Mesenchymal stem cell (in vitro differentiated cells and primary cell): ENCODE results near the gene CTDNEP1.

Source experiments
- DNase-seq: peaks from one replicate; pipeline ENCODE4 v3.0.0-alpha.2; 2013
- H2AFZ ChIP-seq: one replicate; pipeline ENCODE4 v1.6.1; 2013; ENCODE audit warnings: low read depth, mild to moderate bottlenecking, control low read depth, inconsistent platforms, low read length, moderate library complexity
- H2AK5ac ChIP-seq: 2 replicates; pipeline ENCODE4 v1.6.1; 2013; ENCODE audit warnings: low read length, moderate library complexity, mild to moderate bottlenecking, inconsistent platforms; ENCODE audit not compliant: severe bottlenecking
- H2BK120ac ChIP-seq: one replicate; pipeline ENCODE4 v1.6.1; 2013; ENCODE audit warnings: low read depth, mild to moderate bottlenecking, inconsistent platforms, low read length, moderate library complexity
- H2BK12ac ChIP-seq, 2 experiments: one replicate each; pipeline ENCODE4 v1.6.1; 2013; ENCODE audit warnings: inconsistent platforms in 2 of 2, low read length in 2 of 2, mild to moderate bottlenecking in 2 of 2, moderate library complexity in 2 of 2, control low read depth in 1 of 2
- H2BK15ac ChIP-seq: one replicate; pipeline ENCODE4 v1.6.1; 2013; ENCODE audit warnings: mild to moderate bottlenecking, low read depth, inconsistent platforms; ENCODE audit not compliant: poor library complexity, severe bottlenecking
- H2BK5ac ChIP-seq: 2 replicates; pipeline ENCODE4 v1.6.1; 2013; ENCODE audit warnings: low read depth, mild to moderate bottlenecking, low read length, control low read depth, inconsistent platforms; ENCODE audit not compliant: poor library complexity, severe bottlenecking
- H3K14ac ChIP-seq, 2 experiments: one replicate each; pipeline ENCODE4 v1.6.1; 2013; ENCODE audit warnings: inconsistent platforms in 2 of 2, low read length in 2 of 2, control low read depth in 1 of 2, mild to moderate bottlenecking in 1 of 2, moderate library complexity in 1 of 2
- H3K18ac ChIP-seq, 2 experiments: one replicate each; pipeline ENCODE4 v1.6.1; 2013; ENCODE audit warnings: inconsistent platforms in 2 of 2, low read length in 2 of 2, control low read depth in 1 of 2, low read depth in 1 of 2, mild to moderate bottlenecking in 1 of 2
- H3K23ac ChIP-seq, 2 experiments: one replicate each; pipeline ENCODE4 v1.6.1; 2013; ENCODE audit warnings: inconsistent platforms in 2 of 2, low read length in 2 of 2, mild to moderate bottlenecking in 2 of 2, moderate library complexity in 2 of 2, control low read depth in 1 of 2
- H3K27ac ChIP-seq: 2 replicates; pipeline ENCODE4 v1.5.1; 2013; ENCODE audit warnings: mild to moderate bottlenecking, moderate library complexity, low read length, control low read depth, inconsistent platforms; ENCODE audit not compliant: poor library complexity, severe bottlenecking
- H3K27me3 ChIP-seq, 2 experiments: 2 replicates each; pipeline versions ENCODE4 v1.6.1 to v1.7.0; 2013; ENCODE audit warnings: low read length in 2 of 2, mild to moderate bottlenecking in 2 of 2, moderate library complexity in 2 of 2, control low read depth in 1 of 2, inconsistent platforms in 1 of 2; ENCODE audit not compliant: control insufficient read depth in 1 of 2, insufficient read depth in 1 of 2
- H3K36me3 ChIP-seq, 2 experiments: 2 replicates each; pipeline versions ENCODE4 v1.6.1 to v1.7.0; 2013; ENCODE audit warnings: low read length in 2 of 2, control low read depth in 1 of 2, inconsistent platforms in 1 of 2, low read depth in 1 of 2, mild to moderate bottlenecking in 1 of 2; ENCODE audit not compliant: insufficient read depth in 2 of 2, control insufficient read depth in 1 of 2
- H3K4ac ChIP-seq, 2 experiments: one replicate each; pipeline ENCODE4 v1.6.1; 2013; ENCODE audit warnings: inconsistent platforms in 2 of 2, low read length in 2 of 2, mild to moderate bottlenecking in 2 of 2, moderate library complexity in 2 of 2, control low read depth in 1 of 2, low read depth in 1 of 2
- H3K4me1 ChIP-seq: 2 replicates; pipeline ENCODE4 v1.6.1; 2013; ENCODE audit warnings: low read depth, low read length, control low read depth; ENCODE audit not compliant: control insufficient read depth, insufficient read depth
- H3K4me2 ChIP-seq: 2 replicates; pipeline ENCODE4 v1.6.1; 2013; ENCODE audit warnings: low read length, mild to moderate bottlenecking, inconsistent platforms; ENCODE audit not compliant: poor library complexity, severe bottlenecking
- H3K4me3 ChIP-seq, 2 experiments: 2 replicates each; pipeline versions ENCODE4 v1.5.1 to v1.7.0; 2013; ENCODE audit warnings: low read length in 2 of 2, mild to moderate bottlenecking in 2 of 2, control low read depth in 1 of 2, low read depth in 1 of 2; ENCODE audit not compliant: insufficient read depth in 1 of 2
- H3K79me1 ChIP-seq: replicated peaks from 2 replicates; pipeline ENCODE4 v1.6.1; 2013; ENCODE audit warnings: mild to moderate bottlenecking, control low read depth, low read length, inconsistent platforms; ENCODE audit not compliant: poor library complexity, severe bottlenecking
- H3K9ac ChIP-seq: 2 replicates; pipeline ENCODE4 v1.7.0; 2013; ENCODE audit warnings: mild to moderate bottlenecking, low read length, moderate library complexity
- H3K9me3 ChIP-seq: 2 replicates; pipeline ENCODE4 v1.7.0; 2013; ENCODE audit warnings: mild to moderate bottlenecking, low read length; ENCODE audit not compliant: control insufficient read depth
- H4K8ac ChIP-seq: one replicate; pipeline ENCODE4 v1.6.1; 2013; ENCODE audit warnings: inconsistent platforms, mild to moderate bottlenecking, low read length, moderate library complexity
- H4K91ac ChIP-seq: one replicate; pipeline ENCODE4 v1.6.1; 2013; ENCODE audit warnings: mild to moderate bottlenecking, low read length, inconsistent platforms
- WGBS: methylation state at CpG from one replicate; pipeline ENCODE4 v1.1.7; 2013; ENCODE audit warnings: mixed read lengths; 5-methylcytosine and 5-hydroxymethylcytosine counted together

Gene CTDNEP1

GRCh38 chr17:7241783-7242716 lies 9.5 kb downstream of the CTDNEP1 start, which contains the start of gene GABARAP:
Gene GABARAP (minus strand): TSS chr17:7242449. CDS start chr17:7242330, 119 bp downstream.
- H3K4me1 ChIP-seq = peaks cover 15% of the 10 kb centered on the region
- H4K91ac ChIP-seq = peak within 1 kb of the TSS; percentile 98
- H3K14ac ChIP-seq = peak within 1 kb of the TSS in 1 of 2 experiments; percentile 100
- peak within 1 kb of the TSS; percentile 89 to 98 for H3K4me3 ChIP-seq
- peak within 1 kb of the TSS; percentile 78 for H2AFZ ChIP-seq
- no peaks in the 10 kb centered on the region for H3K9me3 ChIP-seq
- DNase-seq = peak; percentile 95
- H4K8ac ChIP-seq = peak within 1 kb of the TSS; percentile 95
- H3K4ac ChIP-seq = peak within 1 kb of the TSS; percentile 79 to 97
- under 1% methylated on average over 53 of the region's 62 CpGs for WGBS
- H3K23ac ChIP-seq = peak within 1 kb of the TSS in 1 of 2 experiments; percentile 97
- H3K18ac ChIP-seq = peak within 1 kb of the TSS; percentile 90 to 99
- peaks cover 32 to 47% of the 10 kb centered on the region in 2 experiments for H3K36me3 ChIP-seq
- H2BK5ac ChIP-seq = peak within 1 kb of the TSS; percentile 53
- peak within 1 kb of the TSS; percentile 92 for H3K4me2 ChIP-seq
- H2BK120ac ChIP-seq = peak within 1 kb of the TSS; percentile 21
- peak within 1 kb of the TSS; percentile 78 for H2AK5ac ChIP-seq
- H3K79me1 ChIP-seq = peaks cover 14% of the 10 kb centered on the region
- H2BK15ac ChIP-seq = peak within 1 kb of the TSS; percentile 99
- peak within 1 kb of the TSS; percentile 98 for H3K27ac ChIP-seq
- H2BK12ac ChIP-seq = peak within 1 kb of the TSS; percentile 65 to 91
- H3K9ac ChIP-seq = peak within 1 kb of the TSS; percentile 97
- H3K27me3 ChIP-seq = no peaks in the 10 kb centered on the region

- Histone ChIP-seq H2BK5ac (no peak overlapping the region), H3K27me3 (no peaks in the 10 kb centered on the region)
Observed at GRCh38 chr17:7241090-7241733, 10.3 kb downstream of the CTDNEP1 start.

GRCh38 chr17:7240375-7240774 lies 11.2 kb downstream of the CTDNEP1 start:
- Histone ChIP-seq H3K9ac (peak overlapping the region; percentile 97), H3K4me2 (peak overlapping the region; percentile 59), H3K4me1 (peaks cover 30% of the 10 kb centered on the region), H3K36me3 (peaks cover 37 to 49% of the 10 kb centered on the region in 2 experiments), H4K8ac (no peak overlapping the region), H2BK12ac (no peak overlapping the region), H3K4me3 (peak overlapping the region in 1 of 2 experiments; percentile 89), H2BK5ac (no peak overlapping the region), H4K91ac (no peak overlapping the region), H3K14ac (no peak overlapping the region), H2BK15ac (no peak overlapping the region), H3K27ac (no peak overlapping the region), H3K9me3 (no peaks in the 10 kb centered on the region), H2AFZ (no peak overlapping the region), H2AK5ac (peak overlapping the region; percentile 60), H3K4ac (no peak overlapping the region), H3K23ac (no peak overlapping the region), H3K79me1 (peaks cover 9% of the 10 kb centered on the region), H3K18ac (no peak overlapping the region), H2BK120ac (no peak overlapping the region), H3K27me3 (no peaks in the 10 kb centered on the region)
- WGBS = 72% methylated on average over 4 of the region's 4 CpGs
- DNase-seq = no peak

More at GRCh38 chr17:7241090-7241733, 10.3 kb downstream of the CTDNEP1 start:
- WGBS = 49% methylated on average over 8 of the region's 9 CpGs
- peaks cover 13% of the 10 kb centered on the region for H3K79me1 ChIP-seq
- no peak overlapping the region for H4K91ac ChIP-seq
- H3K4ac ChIP-seq = peak overlapping the region in 1 of 2 experiments; percentile 89
- no peak overlapping the region for H2BK120ac ChIP-seq
- H2BK15ac ChIP-seq = no peak overlapping the region
- H3K14ac ChIP-seq = peak overlapping the region in 1 of 2 experiments; percentile 64
- peak overlapping the region; percentile 97 for H3K9ac ChIP-seq
- H3K23ac ChIP-seq = peak overlapping the region in 1 of 2 experiments; percentile 84
- no peak overlapping the region for H4K8ac ChIP-seq
- H3K4me3 ChIP-seq = peak overlapping the region; percentile 89 to 98
- peaks cover 21% of the 10 kb centered on the region for H3K4me1 ChIP-seq
- H3K18ac ChIP-seq = peak overlapping the region in 1 of 2 experiments; percentile 58
- H3K36me3 ChIP-seq = peaks cover 34 to 47% of the 10 kb centered on the region in 2 experiments
- no peaks in the 10 kb centered on the region for H3K9me3 ChIP-seq
- H3K4me2 ChIP-seq = peak overlapping the region; percentile 92
- H3K27ac ChIP-seq = peak overlapping the region; percentile 98
- peak overlapping the region; percentile 78 for H2AK5ac ChIP-seq
- H2BK12ac ChIP-seq = no peak overlapping the region
- no peak overlapping the region for H2AFZ ChIP-seq
- no peak for DNase-seq
